Measurements from ENCODE around the gene C6orf52. TPM values are rescaled to one million over a fixed set of nuclear protein-coding genes. Genes with fewer than 3 reads are reported as not detected.

Gene C6orf52
- total and polyA plus RNA-seq, 9 of the 15 experiments (the other 6 are each of a cell fraction or from before 2014, with no cell fraction given): 6.7 to 37.0 (median 11.1) TPM

DNA sequence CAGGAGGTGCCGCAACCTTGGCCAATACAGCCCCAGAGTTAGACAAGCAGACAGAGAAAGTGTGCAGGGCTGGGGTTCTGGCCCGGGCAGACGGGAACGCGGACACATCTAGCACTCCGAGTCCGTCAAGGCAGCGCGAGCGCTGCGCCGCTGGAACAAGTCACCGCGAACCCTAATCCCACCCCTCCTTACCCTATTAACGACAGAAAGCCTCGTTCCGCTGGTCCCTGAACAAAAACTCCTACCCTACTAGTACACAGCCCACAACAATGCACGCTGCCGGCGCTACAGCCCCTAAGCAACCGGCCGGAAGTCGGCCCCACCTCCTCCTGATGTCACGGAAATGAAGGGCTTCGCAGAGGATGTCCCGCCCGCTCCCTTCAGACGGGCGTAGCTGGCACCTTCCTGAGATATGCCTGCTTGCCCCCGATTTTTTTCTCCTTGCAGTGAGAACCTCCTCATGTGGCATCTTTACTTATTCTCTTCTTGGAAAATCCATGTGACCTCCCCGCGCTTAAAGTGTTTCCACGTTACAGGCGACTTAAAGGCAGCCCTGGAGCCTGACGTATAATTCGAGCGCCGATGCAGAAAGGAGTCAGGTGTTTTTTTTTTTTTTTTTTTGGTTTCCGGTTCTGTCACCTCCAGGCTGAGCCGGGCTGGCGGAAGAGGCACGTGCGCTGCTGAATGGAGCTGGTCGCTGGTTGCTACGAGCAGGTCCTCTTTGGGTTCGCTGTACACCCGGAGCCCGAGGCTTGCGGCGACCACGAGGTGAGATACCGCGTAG is at the start of gene C6orf52, which contains the start of gene PAK1IP1 (continued):
- TF ChIP-seq, protein P1, sequence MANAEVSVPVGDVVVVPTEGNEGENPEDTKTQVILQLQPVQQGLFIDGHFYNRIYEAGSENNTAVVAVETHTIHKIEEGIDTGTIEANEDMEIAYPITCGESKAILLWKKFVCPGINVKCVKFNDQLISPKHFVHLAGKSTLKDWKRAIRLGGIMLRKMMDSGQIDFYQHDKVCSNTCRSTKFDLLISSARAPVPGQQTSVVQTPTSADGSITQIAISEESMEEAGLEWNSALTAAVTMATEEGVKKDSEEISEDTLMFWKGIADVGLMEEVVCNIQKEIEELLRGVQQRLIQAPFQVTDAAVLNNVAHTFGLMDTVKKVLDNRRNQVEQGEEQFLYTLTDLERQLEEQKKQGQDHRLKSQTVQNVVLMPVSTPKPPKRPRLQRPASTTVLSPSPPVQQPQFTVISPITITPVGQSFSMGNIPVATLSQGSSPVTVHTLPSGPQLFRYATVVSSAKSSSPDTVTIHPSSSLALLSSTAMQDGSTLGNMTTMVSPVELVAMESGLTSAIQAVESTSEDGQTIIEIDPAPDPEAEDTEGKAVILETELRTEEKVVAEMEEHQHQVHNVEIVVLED (CRISPR knock-in tag; IDR thresholded peaks at IDR 0.05): peak; percentile 52; the same call in 1 of the 2 replicates
- TF ChIP-seq ZNF668 (CRISPR knock-in tag; IDR thresholded peaks at IDR 0.05): no peak
- peak; percentile 76 for TF ChIP-seq TAF7 (tag; IDR thresholded peaks at IDR 0.05)
- peak; percentile 90 for TF ChIP-seq RBFOX2 (IDR thresholded peaks at IDR 0.05; ENCODE audit: low read depth, low read length)
- peak; percentile 69; the same call in 1 of the 2 replicates for TF ChIP-seq ERF (CRISPR knock-in tag; IDR thresholded peaks at IDR 0.05)
- no peak for TF ChIP-seq FOXA3 (CRISPR knock-in tag; conservative IDR thresholded peaks at IDR 0.05 in 1 of 2, IDR thresholded peaks at IDR 0.05 in 1 of 2)
- peak; percentile 92 for TF ChIP-seq FOXJ2 (tag; IDR thresholded peaks at IDR 0.05)
- peak; percentile 34 to 52; a peak in 3 of 4 replicates for TF ChIP-seq NRF1 (conservative IDR thresholded peaks at IDR 0.05 in 1 of 2, IDR thresholded peaks at IDR 0.05 in 1 of 2)
- peak; percentile 80 for TF ChIP-seq NR2C1 (IDR thresholded peaks at IDR 0.05)
- peak; percentile 72; the same call in 1 of the 2 replicates for TF ChIP-seq NR2C1 (tag; IDR thresholded peaks at IDR 0.05)
- no peak for TF ChIP-seq TSC22D4 (tag; IDR thresholded peaks at IDR 0.05)
- TF ChIP-seq KDM2B (CRISPR knock-in tag; IDR thresholded peaks at IDR 0.05): no peak
- TF ChIP-seq, protein P2, sequence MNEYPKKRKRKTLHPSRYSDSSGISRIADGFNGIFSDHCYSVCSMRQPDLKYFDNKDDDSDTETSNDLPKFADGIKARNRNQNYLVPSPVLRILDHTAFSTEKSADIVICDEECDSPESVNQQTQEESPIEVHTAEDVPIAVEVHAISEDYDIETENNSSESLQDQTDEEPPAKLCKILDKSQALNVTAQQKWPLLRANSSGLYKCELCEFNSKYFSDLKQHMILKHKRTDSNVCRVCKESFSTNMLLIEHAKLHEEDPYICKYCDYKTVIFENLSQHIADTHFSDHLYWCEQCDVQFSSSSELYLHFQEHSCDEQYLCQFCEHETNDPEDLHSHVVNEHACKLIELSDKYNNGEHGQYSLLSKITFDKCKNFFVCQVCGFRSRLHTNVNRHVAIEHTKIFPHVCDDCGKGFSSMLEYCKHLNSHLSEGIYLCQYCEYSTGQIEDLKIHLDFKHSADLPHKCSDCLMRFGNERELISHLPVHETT (CRISPR knock-in tag; conservative IDR thresholded peaks at IDR 0.05 in 1 of 2, IDR thresholded peaks at IDR 0.05 in 1 of 2): peak in 1 of 2 experiments; percentile 99; a peak in 2 of 4 replicates
- peak; percentile 79 for TF ChIP-seq HDAC3 (IDR thresholded peaks at IDR 0.05; ENCODE audit: borderline replicate concordance, partially characterized antibody)
- TF ChIP-seq, protein P3, sequence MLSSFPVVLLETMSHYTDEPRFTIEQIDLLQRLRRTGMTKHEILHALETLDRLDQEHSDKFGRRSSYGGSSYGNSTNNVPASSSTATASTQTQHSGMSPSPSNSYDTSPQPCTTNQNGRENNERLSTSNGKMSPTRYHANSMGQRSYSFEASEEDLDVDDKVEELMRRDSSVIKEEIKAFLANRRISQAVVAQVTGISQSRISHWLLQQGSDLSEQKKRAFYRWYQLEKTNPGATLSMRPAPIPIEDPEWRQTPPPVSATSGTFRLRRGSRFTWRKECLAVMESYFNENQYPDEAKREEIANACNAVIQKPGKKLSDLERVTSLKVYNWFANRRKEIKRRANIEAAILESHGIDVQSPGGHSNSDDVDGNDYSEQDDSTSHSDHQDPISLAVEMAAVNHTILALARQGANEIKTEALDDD (IDR thresholded peaks at IDR 0.05): 0 out of 2 replicates have a peak, but pooled peaks have one; percentile 36
- 0 out of 2 replicates have a peak, but pooled peaks have one; percentile 5 for TF ChIP-seq BCOR (IDR thresholded peaks at IDR 0.05)
- TF ChIP-seq MTA3 (IDR thresholded peaks at IDR 0.05; ENCODE audit: borderline replicate concordance): 0 out of 2 replicates have a peak, but pooled peaks have one; percentile 42
- TF ChIP-seq, protein P4, sequence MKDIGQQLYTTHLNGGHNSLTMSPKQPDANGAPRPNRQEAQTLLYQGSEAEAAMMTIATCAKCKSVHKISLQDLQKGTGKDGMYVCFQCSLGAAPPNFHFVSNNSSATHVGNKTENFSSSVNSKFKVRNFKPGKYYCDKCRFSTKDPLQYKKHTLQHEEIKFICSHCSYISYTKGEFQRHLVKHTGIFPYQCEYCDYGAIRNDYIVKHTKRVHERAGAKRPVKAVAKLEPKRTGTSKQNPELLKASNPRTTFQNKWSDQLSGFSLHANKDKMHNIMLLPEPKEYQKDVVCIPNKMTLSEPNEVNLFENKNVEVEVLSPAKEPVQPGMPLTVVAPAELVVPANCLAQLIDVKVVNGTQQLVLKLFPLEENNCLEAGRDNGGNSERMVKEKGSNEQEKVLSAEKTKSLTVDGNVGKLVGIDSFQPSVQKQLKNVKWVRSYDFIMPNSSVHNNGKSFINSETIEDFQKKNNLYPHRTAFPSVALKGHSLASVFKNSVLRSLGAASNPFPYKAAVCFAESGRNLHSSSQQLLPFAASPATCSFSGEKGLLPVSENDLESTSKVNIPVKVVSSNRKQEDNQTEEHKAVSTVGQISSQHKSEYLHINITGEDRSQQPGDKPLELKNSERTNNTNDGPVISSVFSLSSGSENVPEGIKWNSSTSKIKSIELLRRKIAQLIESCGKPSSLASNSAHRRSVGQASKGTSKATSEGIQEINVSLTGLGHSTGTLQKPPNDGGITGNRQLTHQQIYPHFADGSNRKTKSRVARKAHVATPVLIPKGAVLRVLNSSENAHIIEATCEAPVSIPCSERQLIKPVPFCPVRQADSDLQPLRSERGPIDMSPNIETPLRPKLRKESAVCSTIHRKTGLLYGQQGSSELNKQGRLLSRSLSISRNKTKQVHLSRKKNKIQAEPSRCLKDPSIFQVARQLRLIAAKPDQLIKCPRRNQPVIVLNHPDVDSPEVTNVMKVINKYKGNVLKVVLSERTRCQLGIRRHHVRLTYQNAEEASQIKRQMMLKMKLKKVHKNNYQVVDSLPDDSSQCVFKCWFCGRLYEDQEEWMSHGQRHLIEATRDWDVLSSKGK (CRISPR knock-in tag; IDR thresholded peaks at IDR 0.05): no peak
- no peak for TF ChIP-seq ZNF143 (CRISPR knock-in tag; IDR thresholded peaks at IDR 0.05)
